ENCODE measurements around the gene SLC27A3.

The SLC27A3 gene

DNA sequence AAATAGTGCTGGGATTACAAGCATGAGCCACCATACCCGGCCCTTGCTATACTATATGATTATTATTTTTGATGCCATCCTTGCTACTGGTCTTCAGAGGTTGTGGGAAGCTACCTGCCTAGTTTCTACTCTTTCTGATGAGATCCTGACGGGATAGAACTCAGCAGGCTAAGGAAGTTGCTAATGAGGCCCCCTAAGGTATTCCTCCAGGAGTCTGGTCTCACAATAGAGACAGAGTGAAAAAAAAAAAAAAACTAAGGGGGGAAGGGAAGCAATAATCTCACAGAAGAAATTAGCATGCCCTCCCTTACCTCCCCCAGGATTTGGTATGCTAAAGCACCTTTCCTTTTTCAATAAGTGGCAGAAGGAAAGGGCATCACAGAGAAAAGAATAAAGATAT is 29.8 kb upstream of the SLC27A3 start:
- Histone ChIP-seq H3K27ac (ENCODE audit: low read depth, low read length) (no peak overlapping the region), H3K4me2 (ENCODE audit: low read depth, low read length, poor library complexity, severe bottlenecking) (no peak overlapping the region), H3K9me2 (replicated peaks; ENCODE audit: insufficient read depth, low read length) (no peaks in the 10 kb centered on the region), H3F3A (ENCODE audit: insufficient read depth) (0 out of 2 replicates have a peak, but pooled peaks cover 5% of the 10 kb centered on the region), H3K36me3 (ENCODE audit: low read length) (peaks cover 11% of the 10 kb centered on the region; the same call in 1 of the 2 replicates), H4K20me1 (ENCODE audit: low read depth, low read length) (no peaks in the 10 kb centered on the region), H3K27me3 (ENCODE audit: low read length) (no peaks in the 10 kb centered on the region), H2AFZ (ENCODE audit: low read depth, low read length, severe bottlenecking) (no peak overlapping the region), H3K4me3 (ENCODE audit: insufficient read depth, low read length, poor library complexity, severe bottlenecking) (no peak overlapping the region), H3K9me3 (ENCODE audit: insufficient read depth, low read length) (no peaks in the 10 kb centered on the region), H3K79me2 (ENCODE audit: insufficient read depth, low read length) (no peaks in the 10 kb centered on the region; the same call in 1 of the 2 replicates), H3K9ac (ENCODE audit: low read length) (no peak overlapping the region)
- TF ChIP-seq, protein P1, sequence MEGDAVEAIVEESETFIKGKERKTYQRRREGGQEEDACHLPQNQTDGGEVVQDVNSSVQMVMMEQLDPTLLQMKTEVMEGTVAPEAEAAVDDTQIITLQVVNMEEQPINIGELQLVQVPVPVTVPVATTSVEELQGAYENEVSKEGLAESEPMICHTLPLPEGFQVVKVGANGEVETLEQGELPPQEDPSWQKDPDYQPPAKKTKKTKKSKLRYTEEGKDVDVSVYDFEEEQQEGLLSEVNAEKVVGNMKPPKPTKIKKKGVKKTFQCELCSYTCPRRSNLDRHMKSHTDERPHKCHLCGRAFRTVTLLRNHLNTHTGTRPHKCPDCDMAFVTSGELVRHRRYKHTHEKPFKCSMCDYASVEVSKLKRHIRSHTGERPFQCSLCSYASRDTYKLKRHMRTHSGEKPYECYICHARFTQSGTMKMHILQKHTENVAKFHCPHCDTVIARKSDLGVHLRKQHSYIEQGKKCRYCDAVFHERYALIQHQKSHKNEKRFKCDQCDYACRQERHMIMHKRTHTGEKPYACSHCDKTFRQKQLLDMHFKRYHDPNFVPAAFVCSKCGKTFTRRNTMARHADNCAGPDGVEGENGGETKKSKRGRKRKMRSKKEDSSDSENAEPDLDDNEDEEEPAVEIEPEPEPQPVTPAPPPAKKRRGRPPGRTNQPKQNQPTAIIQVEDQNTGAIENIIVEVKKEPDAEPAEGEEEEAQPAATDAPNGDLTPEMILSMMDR (IDR thresholded peaks at IDR 0.05; ENCODE audit: insufficient read depth, low read length, poor library complexity, severe bottlenecking): no peak
- TF ChIP-seq EZH2phosphoT487 (conservative IDR thresholded peaks at IDR 0.05; ENCODE audit: low read length): no peak

DNA sequence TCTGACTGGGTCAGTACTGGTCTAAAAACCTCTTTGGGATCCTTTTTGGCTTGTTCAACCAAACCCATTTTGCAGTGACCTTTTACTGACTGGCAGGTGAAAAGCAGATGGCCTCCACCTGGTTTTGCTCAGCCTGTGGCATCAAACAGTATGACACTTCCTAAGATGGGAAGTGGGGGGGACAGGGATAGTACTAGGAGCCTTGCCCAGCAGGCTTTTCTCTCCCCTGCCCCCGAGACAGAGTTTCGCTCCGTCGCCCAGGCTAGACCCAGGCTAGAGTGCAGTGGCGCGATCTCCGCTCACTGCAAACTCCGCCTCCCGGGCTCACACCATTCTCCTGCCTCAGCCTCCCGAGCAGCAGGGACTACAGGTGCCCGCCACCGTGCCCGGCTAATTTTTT is 29.0 kb upstream of the SLC27A3 start:
- no peak overlapping the region for H3K27ac ChIP-seq (ENCODE audit: low read depth, low read length)
- H3K4me2 ChIP-seq (ENCODE audit: low read depth, low read length, poor library complexity, severe bottlenecking): no peak overlapping the region
- TF ChIP-seq, protein P1 (IDR thresholded peaks at IDR 0.05; ENCODE audit: insufficient read depth, low read length, poor library complexity, severe bottlenecking): no peak
- no peak for TF ChIP-seq EZH2phosphoT487 (conservative IDR thresholded peaks at IDR 0.05; ENCODE audit: low read length)
- H3K9me3 ChIP-seq (ENCODE audit: insufficient read depth, low read length): no peaks in the 10 kb centered on the region
- peaks cover 11% of the 10 kb centered on the region; the same call in 1 of the 2 replicates for H3K36me3 ChIP-seq (ENCODE audit: low read length)
- H3F3A ChIP-seq (ENCODE audit: insufficient read depth): 0 out of 2 replicates have a peak, but pooled peaks cover 5% of the 10 kb centered on the region
- no peak overlapping the region for H3K9ac ChIP-seq (ENCODE audit: low read length)
- no peak overlapping the region for H3K4me3 ChIP-seq (ENCODE audit: insufficient read depth, low read length, poor library complexity, severe bottlenecking)
- H3K27me3 ChIP-seq (ENCODE audit: low read length): no peaks in the 10 kb centered on the region
- no peak overlapping the region for H2AFZ ChIP-seq (ENCODE audit: low read depth, low read length, severe bottlenecking)
- no peaks in the 10 kb centered on the region for H3K9me2 ChIP-seq (replicated peaks; ENCODE audit: insufficient read depth, low read length)
- H3K79me2 ChIP-seq (ENCODE audit: insufficient read depth, low read length): no peaks in the 10 kb centered on the region; the same call in 1 of the 2 replicates
- H4K20me1 ChIP-seq (ENCODE audit: low read depth, low read length): no peaks in the 10 kb centered on the region

DNA sequence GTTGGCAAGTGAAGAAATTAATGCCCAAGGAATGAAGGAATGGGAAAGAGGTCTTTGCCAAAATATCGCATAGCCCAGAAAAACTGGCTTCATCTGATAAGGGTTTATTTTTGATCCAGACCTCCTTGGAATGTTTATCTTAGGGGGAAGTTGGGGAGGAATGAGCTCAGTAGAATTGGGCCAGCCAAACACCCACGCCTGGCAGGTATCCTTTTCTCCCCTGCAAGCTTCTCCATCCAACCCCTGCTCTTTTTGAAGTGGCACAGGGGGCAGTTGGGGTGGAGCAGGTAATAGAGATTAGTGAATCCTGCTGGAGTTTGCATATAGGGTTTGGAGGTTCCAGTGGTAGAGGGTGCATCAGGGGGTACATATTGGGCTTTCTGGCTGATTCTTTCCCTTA is 26.3 kb upstream of the SLC27A3 start:
- peaks cover 4% of the 10 kb centered on the region; the same call in 1 of the 2 replicates for H3K36me3 ChIP-seq (ENCODE audit: low read length)

DNA sequence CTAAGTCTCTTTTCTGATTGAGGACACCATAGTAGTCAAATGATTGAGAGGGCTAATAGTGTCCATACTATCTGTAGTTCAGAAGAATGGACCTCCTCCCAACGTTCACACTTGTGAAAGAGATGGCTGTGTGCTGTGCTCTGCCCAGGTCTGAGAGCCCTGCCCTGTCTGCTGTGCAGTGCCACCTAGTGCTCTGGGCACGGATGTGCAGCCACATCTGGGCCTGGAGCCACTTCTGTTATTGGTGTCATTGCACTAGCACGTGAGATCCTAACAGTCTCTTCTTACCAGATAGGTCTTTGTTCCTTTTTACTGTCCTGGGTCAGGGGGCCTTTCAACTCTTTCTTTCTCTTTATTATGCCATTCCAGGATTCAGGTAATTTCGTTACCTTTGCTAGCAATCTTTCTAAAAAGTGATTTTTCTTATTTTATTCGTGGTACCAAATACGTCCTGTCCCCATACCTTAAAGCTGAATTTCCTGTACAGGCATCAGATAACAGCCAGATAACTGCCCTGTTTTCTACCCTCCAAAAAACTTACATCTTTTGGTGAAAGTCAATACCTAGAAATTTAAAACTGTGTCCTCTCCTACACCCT is 25.7 kb upstream of the SLC27A3 start:
- Histone ChIP-seq H3K9ac (ENCODE audit: low read length) (no peak overlapping the region), H3K27me3 (ENCODE audit: low read length) (no peaks in the 10 kb centered on the region), H3K27ac (ENCODE audit: low read depth, low read length) (no peak overlapping the region), H3K4me3 (ENCODE audit: insufficient read depth, low read length, poor library complexity, severe bottlenecking) (no peak overlapping the region), H3K79me2 (ENCODE audit: insufficient read depth, low read length) (no peaks in the 10 kb centered on the region; the same call in 1 of the 2 replicates), H3K36me3 (ENCODE audit: low read length) (peaks cover 4% of the 10 kb centered on the region; the same call in 1 of the 2 replicates), H4K20me1 (ENCODE audit: low read depth, low read length) (no peaks in the 10 kb centered on the region), H2AFZ (ENCODE audit: low read depth, low read length, severe bottlenecking) (no peak overlapping the region), H3K9me3 (ENCODE audit: insufficient read depth, low read length) (no peaks in the 10 kb centered on the region), H3K4me2 (ENCODE audit: low read depth, low read length, poor library complexity, severe bottlenecking) (no peak overlapping the region), H3K9me2 (replicated peaks; ENCODE audit: insufficient read depth, low read length) (no peaks in the 10 kb centered on the region), H3F3A (ENCODE audit: insufficient read depth) (0 out of 2 replicates have a peak, but pooled peaks cover 5% of the 10 kb centered on the region)
- TF ChIP-seq, protein P1 (IDR thresholded peaks at IDR 0.05; ENCODE audit: insufficient read depth, low read length, poor library complexity, severe bottlenecking): peak; percentile 86
- TF ChIP-seq EZH2phosphoT487 (conservative IDR thresholded peaks at IDR 0.05; ENCODE audit: low read length): no peak

More for the DNA sequence above, 26.3 kb upstream of the SLC27A3 start:
- Histone ChIP-seq H3K9me2 (replicated peaks; ENCODE audit: insufficient read depth, low read length) (no peaks in the 10 kb centered on the region), H3K4me2 (ENCODE audit: low read depth, low read length, poor library complexity, severe bottlenecking) (no peak overlapping the region), H3K9ac (ENCODE audit: low read length) (no peak overlapping the region), H3F3A (ENCODE audit: insufficient read depth) (0 out of 2 replicates have a peak, but pooled peaks cover 5% of the 10 kb centered on the region), H3K79me2 (ENCODE audit: insufficient read depth, low read length) (no peaks in the 10 kb centered on the region; the same call in 1 of the 2 replicates), H2AFZ (ENCODE audit: low read depth, low read length, severe bottlenecking) (no peak overlapping the region), H3K27ac (ENCODE audit: low read depth, low read length) (no peak overlapping the region), H3K4me3 (ENCODE audit: insufficient read depth, low read length, poor library complexity, severe bottlenecking) (no peak overlapping the region), H3K27me3 (ENCODE audit: low read length) (no peaks in the 10 kb centered on the region), H4K20me1 (ENCODE audit: low read depth, low read length) (no peaks in the 10 kb centered on the region), H3K9me3 (ENCODE audit: insufficient read depth, low read length) (no peaks in the 10 kb centered on the region)
- TF ChIP-seq EZH2phosphoT487 (conservative IDR thresholded peaks at IDR 0.05; ENCODE audit: low read length): no peak

Data from SU-DHL-6 (cell line).